Glutamatergic neuron (in vitro differentiated cells): ENCODE measurements around the gene RHBDF1. TPM values are rescaled to one million over a fixed set of nuclear protein-coding genes. Genes with fewer than 3 reads are reported as not detected.
"Not testable (repeated sequence)": the region's sequence is repeated elsewhere in the genome, so short reads cannot be mapped to it uniquely, and the experiment has no call there.

ENCODE experiments used
- DNase-seq: peaks from one replicate; pipeline ENCODE4 v3.0.0; 2022
- H3K27ac Mint-ChIP-seq: one replicate; pipeline ENCODE4 v1.8.0; 2020; ENCODE audit warnings: mild to moderate bottlenecking, mixed read lengths, inconsistent platforms; ENCODE audit not compliant: unreplicated experiment
- H3K27me3 Mint-ChIP-seq: one replicate; pipeline ENCODE4 v1.8.0; 2020; ENCODE audit warnings: mild to moderate bottlenecking, moderate library complexity, mixed read lengths, inconsistent platforms; ENCODE audit not compliant: unreplicated experiment
- H3K36me3 Mint-ChIP-seq: one replicate; pipeline ENCODE4 v1.8.0; 2020; ENCODE audit warnings: mild to moderate bottlenecking, mixed read lengths, inconsistent platforms; ENCODE audit not compliant: unreplicated experiment
- H3K4me1 Mint-ChIP-seq: one replicate; pipeline ENCODE4 v1.8.0; 2020; ENCODE audit warnings: mild to moderate bottlenecking, low read depth, mixed read lengths, inconsistent platforms; ENCODE audit not compliant: unreplicated experiment
- H3K4me3 Mint-ChIP-seq: one replicate; pipeline ENCODE4 v1.8.0; 2020; ENCODE audit warnings: mild to moderate bottlenecking, mixed read lengths, inconsistent platforms; ENCODE audit not compliant: unreplicated experiment
- H3K9me3 Mint-ChIP-seq: one replicate; pipeline ENCODE4 v1.8.0; 2020; ENCODE audit warnings: mild to moderate bottlenecking, moderate library complexity, mixed read lengths, inconsistent platforms; ENCODE audit not compliant: unreplicated experiment
- CTCF ChIP-seq: fragments of 200-600 bp; sonication (generic); IDR thresholded peaks from one replicate; pipeline ENCODE4 v1.5.0; 2021; ENCODE audit not compliant: partially characterized antibody, unreplicated experiment
- microRNA-seq: library from miRNA; unstranded; fragments of <30 nt; microRNA quantifications from one replicate; pipeline ENCODE4, GENCODE V29; 2020; ENCODE audit not compliant: unreplicated experiment
- total RNA-seq: library from RNA; stranded (reverse); fragmentation: NEBNext Ultra II Directional; extraction: Animal tissue kit (Norgen Biotek cat#: 25700); gene quantifications from one replicate; pipeline ENCODE4 v1.2.1, GENCODE V29; 2021; ENCODE audit not compliant: unreplicated experiment

The RHBDF1 gene
- total RNA-seq, 1 donor from 2014 or later: 25.2 TPM

- not testable (repeated sequence) for H3K9me3 Mint-ChIP-seq, H3K4me1 Mint-ChIP-seq, H3K4me3 Mint-ChIP-seq, H3K36me3 Mint-ChIP-seq, H3K27me3 Mint-ChIP-seq, DNase-seq, H3K27ac Mint-ChIP-seq
Measured at GRCh38 chr16:24151-24550, 48.3 kb downstream of the RHBDF1 start.

- not testable (repeated sequence) for H3K36me3 Mint-ChIP-seq, H3K9me3 Mint-ChIP-seq, H3K4me3 Mint-ChIP-seq, H3K27ac Mint-ChIP-seq, H3K27me3 Mint-ChIP-seq, H3K4me1 Mint-ChIP-seq, DNase-seq
Measured at GRCh38 chr16:20886-21285, 51.5 kb downstream of the RHBDF1 start.

- not testable (repeated sequence) for H3K4me3 Mint-ChIP-seq, H3K27me3 Mint-ChIP-seq, H3K4me1 Mint-ChIP-seq, H3K36me3 Mint-ChIP-seq, DNase-seq, H3K27ac Mint-ChIP-seq, H3K9me3 Mint-ChIP-seq
Measured at GRCh38 chr16:17062-17765, 55.2 kb downstream of the RHBDF1 start.

GRCh38 chr16:10772-11171 lies 61.7 kb downstream of the RHBDF1 start:
- not testable (repeated sequence) for H3K27ac Mint-ChIP-seq, H3K27me3 Mint-ChIP-seq, H3K9me3 Mint-ChIP-seq, H3K4me1 Mint-ChIP-seq, H3K4me3 Mint-ChIP-seq, H3K36me3 Mint-ChIP-seq
- DNase-seq: peak; percentile 91
- TF ChIP-seq CTCF: peak; percentile 47

GRCh38 chr16:9903-10665 lies 62.3 kb downstream of the RHBDF1 start:
- peak overlapping the region; percentile 69 for H3K4me3 Mint-ChIP-seq
- no peaks in the 10 kb centered on the region for H3K4me1 Mint-ChIP-seq
- H3K36me3 Mint-ChIP-seq: no peaks in the 10 kb centered on the region
- no peak for TF ChIP-seq CTCF
- H3K27ac Mint-ChIP-seq: peak overlapping the region; percentile 38
- H3K27me3 Mint-ChIP-seq: no peaks in the 10 kb centered on the region
- peaks cover 2% of the 10 kb centered on the region for H3K9me3 Mint-ChIP-seq
- no peak for DNase-seq

Small RNA genes within 50 kb of the gene (microRNA-seq; reads per million reads assigned to microRNA genes)
- not detected for gene MIR6859-4

Other genes with a start within 250 kb of the RHBDF1 start
- 10.2 TPM for gene POLR3K, start 19.0 kb downstream of the RHBDF1 start, total RNA-seq
- 21.5 TPM for gene SNRNP25, start 18.8 kb downstream of the RHBDF1 start, total RNA-seq
- 24.7 TPM for gene MPG, start 5.6 kb upstream of the RHBDF1 start, total RNA-seq
- gene NPRL3, start 66.0 kb upstream of the RHBDF1 start, total RNA-seq: 38.9 TPM
- not detected for gene HBZ, start 80.0 kb upstream of the RHBDF1 start, total RNA-seq
- not detected for gene HBM, start 93.3 kb upstream of the RHBDF1 start, total RNA-seq
- not detected for gene HBA2, start 100.2 kb upstream of the RHBDF1 start, total RNA-seq
- 1.5 TPM for gene HBA1, start 104.0 kb upstream of the RHBDF1 start, total RNA-seq
- gene HBQ1, start 107.8 kb upstream of the RHBDF1 start, total RNA-seq: 1.5 TPM
- gene LUC7L, start 156.8 kb upstream of the RHBDF1 start, total RNA-seq: 213 TPM
- gene FAM234A, start 162.2 kb upstream of the RHBDF1 start, total RNA-seq: 82.7 TPM
- 18.2 TPM for gene RGS11, start 203.3 kb upstream of the RHBDF1 start, total RNA-seq
- gene ARHGDIG, start 208.0 kb upstream of the RHBDF1 start, total RNA-seq: 13.8 TPM
- 11.8 TPM for gene PDIA2, start 210.5 kb upstream of the RHBDF1 start, total RNA-seq